GM12864 (cell line): ENCODE results near the gene SLC25A24.
A peak's percentile ranks its signal among the peaks of the same experiment; 100 is the strongest.
"Not testable (repeated sequence)": the region's sequence is repeated elsewhere in the genome, so short reads cannot be mapped to it uniquely, and the experiment has no call there.

Experiments
- DNase-seq: peaks from one replicate; pipeline ENCODE4 v3.0.0-alpha.2; 2011; ENCODE audit warnings: low read depth
- H3K4me3 ChIP-seq: 2 replicates; pipeline ENCODE4 v1.5.1; 2011; ENCODE audit warnings: mild to moderate bottlenecking, low read depth, low read length, control low read depth
- CTCF ChIP-seq: IDR thresholded peaks from 2 replicates; pipeline ENCODE4 v1.5.1; 2011; ENCODE audit warnings: low read depth, mild to moderate bottlenecking, moderate library complexity, low read length, control low read depth, inconsistent platforms; ENCODE audit errors: missing control alignments

Gene SLC25A24

GRCh38 chr1:108199781-108200686 is at the start of gene SLC25A24:
Gene SLC25A24, minus strand, starts transcription at chr1:108200343. Its CDS starts 205 bp downstream, at chr1:108200138.
- peak within 1 kb of the TSS; percentile 54 for H3K4me3 ChIP-seq
- DNase-seq = no peak
- TF ChIP-seq CTCF = no peak

GRCh38 chr1:108243976-108244375 is 43.8 kb upstream of the SLC25A24 start, which contains the start of gene NBPF4:
Gene NBPF4, minus strand, starts transcription at chr1:108244076. Its CDS starts 315 bp downstream, at chr1:108243761.
- not testable (repeated sequence) for H3K4me3 ChIP-seq

GRCh38 chr1:108239426-108239825 is 39.3 kb upstream of the SLC25A24 start:
- not testable (repeated sequence) for H3K4me3 ChIP-seq, DNase-seq

More at GRCh38 chr1:108243976-108244375, 43.8 kb upstream of the SLC25A24 start, which contains the start of gene NBPF4:
- not testable (repeated sequence) for DNase-seq

GRCh38 chr1:108235308-108235707 is 35.2 kb upstream of the SLC25A24 start:
- DNase-seq, H3K4me3 ChIP-seq: not testable (repeated sequence)

GRCh38 chr1:108232183-108232582 is 32.0 kb upstream of the SLC25A24 start:
- DNase-seq, H3K4me3 ChIP-seq: not testable (repeated sequence)

- H3K4me3 ChIP-seq = not testable (repeated sequence)
These were observed 29.8 kb upstream of the SLC25A24 start for GRCh38 chr1:108229976-108230375.

GRCh38 chr1:108227772-108228171 is 27.6 kb upstream of the SLC25A24 start:
- DNase-seq = not testable (repeated sequence)

More at GRCh38 chr1:108229976-108230375, 29.8 kb upstream of the SLC25A24 start:
- not testable (repeated sequence) for DNase-seq

GRCh38 chr1:108226855-108227254 is 26.7 kb upstream of the SLC25A24 start:
- H3K4me3 ChIP-seq, DNase-seq: not testable (repeated sequence)

More at GRCh38 chr1:108227772-108228171, 27.6 kb upstream of the SLC25A24 start:
- not testable (repeated sequence) for H3K4me3 ChIP-seq

- DNase-seq, H3K4me3 ChIP-seq: not testable (repeated sequence)
These were observed 23.1 kb upstream of the SLC25A24 start for GRCh38 chr1:108223226-108223625.

- DNase-seq, H3K4me3 ChIP-seq: not testable (repeated sequence)
These were observed 17.5 kb upstream of the SLC25A24 start for GRCh38 chr1:108217515-108218174.

- H3K4me3 ChIP-seq = not testable (repeated sequence)
These were observed 16.9 kb upstream of the SLC25A24 start for GRCh38 chr1:108217007-108217406.

GRCh38 chr1:108216028-108216890 is 16.1 kb upstream of the SLC25A24 start:
- not testable (repeated sequence) for H3K4me3 ChIP-seq, DNase-seq

More at GRCh38 chr1:108217007-108217406, 16.9 kb upstream of the SLC25A24 start:
- DNase-seq = not testable (repeated sequence)
